GM18502 (cell line): ENCODE data around the gene WDR6.

ENCODE experiments used
- ATAC-seq: cut with Tn5 transposase; IDR thresholded peaks from one replicate; pipeline ENCODE4 v1.9.1; 2021; ENCODE audit warnings: mild to moderate bottlenecking; ENCODE audit not compliant: unreplicated experiment, poor library complexity

WDR6 gene

GRCh38 chr3:49026536-49026935, 19.3 kb downstream of the WDR6 start:
- ATAC-seq, result no peak

DNA sequence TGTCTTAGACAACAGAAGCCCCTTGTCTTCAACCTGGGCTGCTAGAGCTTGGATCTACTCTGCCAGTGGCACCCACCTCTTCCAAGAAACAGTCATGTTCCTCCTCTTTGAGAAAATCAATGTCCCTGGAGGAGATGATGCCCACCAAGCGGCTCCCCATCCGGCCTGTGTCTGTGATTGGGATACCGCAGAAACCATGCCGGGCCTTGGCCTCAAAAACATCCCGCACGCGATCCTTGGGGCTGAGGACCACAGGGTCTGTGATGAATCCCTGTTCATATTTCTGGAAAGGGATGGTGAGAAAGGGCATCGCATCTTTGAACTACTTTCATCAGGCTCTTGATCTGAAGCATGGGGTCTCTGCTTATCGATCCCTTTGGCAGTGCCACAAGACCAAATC, 20.4 kb downstream of the WDR6 start:
- ATAC-seq, result no peak

GRCh38 chr3:49028298-49028672, 21.1 kb downstream of the WDR6 start:
- no peak for ATAC-seq

DNA sequence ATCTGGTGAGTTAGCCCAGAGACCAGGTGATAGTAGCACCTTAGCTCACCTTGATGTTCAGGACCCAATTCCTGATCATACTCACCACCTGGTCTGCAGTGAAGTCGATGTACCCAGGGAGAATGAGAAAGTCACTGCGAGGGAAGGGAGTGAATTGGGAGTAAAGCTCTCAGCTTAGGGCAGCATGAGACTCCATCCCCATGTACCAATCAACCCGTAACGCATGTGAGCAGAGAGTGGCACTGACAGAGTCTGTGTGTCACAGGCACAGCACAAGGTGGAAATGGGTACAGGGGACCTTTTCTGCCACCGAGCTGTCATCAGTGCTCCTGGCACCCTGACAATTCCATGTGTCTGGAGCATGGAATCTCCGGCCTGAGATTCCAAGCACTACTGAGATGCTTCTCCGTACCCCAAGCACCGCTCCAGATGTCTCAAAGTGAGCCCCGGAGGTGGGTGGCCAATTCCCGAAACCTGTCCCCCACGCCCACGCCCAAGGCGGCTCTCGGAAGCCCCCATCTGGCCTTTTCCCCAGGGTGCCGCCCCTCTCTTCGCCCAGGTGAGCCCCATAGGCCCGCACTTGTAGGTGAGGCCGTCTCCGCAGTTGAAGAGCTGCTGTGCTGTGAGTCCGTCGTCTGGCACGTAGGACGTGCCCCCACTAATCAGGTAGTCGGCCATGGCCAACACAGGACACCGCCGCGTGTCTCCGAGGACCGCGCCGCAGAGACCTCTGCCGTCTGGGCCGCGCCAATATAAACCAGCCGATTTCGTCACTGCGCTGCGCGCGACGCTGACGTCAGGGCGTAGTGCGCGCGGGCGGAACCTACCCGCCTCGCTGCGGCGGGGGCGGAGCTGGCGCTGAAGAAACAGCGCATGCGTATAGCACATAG, 21.7 kb downstream of the WDR6 start, which contains the start of gene IMPDH2:
Gene IMPDH2, minus strand, starts transcription at position 726 of the 890 bp plus-strand sequence. Its CDS starts 48 bp downstream, at position 678.
- ATAC-seq, result peak; percentile 89

GRCh38 chr3:49029563-49029884, 22.3 kb downstream of the WDR6 start:
- no peak for ATAC-seq

- no peak for ATAC-seq
Measured at GRCh38 chr3:49030321-49030720, 23.1 kb downstream of the WDR6 start.

DNA sequence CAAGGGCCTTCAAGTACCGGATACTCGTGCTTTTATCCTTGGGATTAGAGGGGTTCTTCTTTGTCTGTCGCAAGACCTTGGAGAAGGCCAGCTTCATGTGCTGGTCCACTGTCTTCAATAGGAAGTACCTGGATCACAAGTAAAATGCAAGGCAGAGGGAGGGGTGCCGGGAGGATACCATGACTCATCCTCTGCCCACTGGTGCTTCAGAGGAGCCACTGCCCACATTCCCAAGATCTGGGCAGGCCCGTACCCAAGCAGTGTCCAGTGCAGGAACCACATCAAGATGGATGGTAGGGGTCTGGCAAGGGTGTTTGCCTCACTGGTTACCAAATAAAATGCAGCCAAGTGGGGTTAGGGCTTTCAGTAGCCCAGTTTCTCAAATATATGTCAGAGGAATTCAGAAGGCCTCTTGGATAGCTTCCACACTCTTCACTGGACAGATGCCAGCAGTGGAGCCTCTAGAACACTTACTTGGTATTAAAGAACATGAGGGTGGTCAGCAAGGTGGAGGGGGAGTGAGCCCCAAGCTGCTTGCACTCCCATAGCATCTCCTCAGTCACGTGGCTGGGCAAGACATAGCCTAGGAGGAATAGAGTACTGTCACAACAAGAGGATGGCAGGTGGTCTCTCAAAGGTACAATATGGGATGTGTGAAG, 25.6 kb downstream of the WDR6 start:
- ATAC-seq, result no peak

GRCh38 chr3:49034650-49035049, 27.5 kb downstream of the WDR6 start:
- no peak for ATAC-seq

DNA sequence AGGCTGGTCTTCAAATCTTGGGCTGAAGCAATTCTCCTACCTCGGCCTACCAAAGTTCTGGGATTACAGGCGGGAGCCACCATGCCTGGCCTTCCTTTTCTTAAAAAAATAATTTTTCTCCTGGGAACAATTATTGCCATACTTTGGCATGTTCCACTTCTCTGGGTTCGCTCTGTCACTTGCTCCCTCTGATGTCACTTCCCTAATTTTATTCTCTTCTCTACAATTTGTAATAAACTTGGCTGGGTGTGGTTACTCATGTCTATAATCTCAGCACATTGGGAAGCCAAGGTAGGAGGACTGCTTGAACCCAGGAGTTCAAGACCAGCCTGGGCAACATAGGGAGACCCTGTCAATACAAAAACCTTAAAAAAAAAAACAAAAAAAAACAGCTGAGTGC, 28.1 kb downstream of the WDR6 start:
- no peak for ATAC-seq

DNA sequence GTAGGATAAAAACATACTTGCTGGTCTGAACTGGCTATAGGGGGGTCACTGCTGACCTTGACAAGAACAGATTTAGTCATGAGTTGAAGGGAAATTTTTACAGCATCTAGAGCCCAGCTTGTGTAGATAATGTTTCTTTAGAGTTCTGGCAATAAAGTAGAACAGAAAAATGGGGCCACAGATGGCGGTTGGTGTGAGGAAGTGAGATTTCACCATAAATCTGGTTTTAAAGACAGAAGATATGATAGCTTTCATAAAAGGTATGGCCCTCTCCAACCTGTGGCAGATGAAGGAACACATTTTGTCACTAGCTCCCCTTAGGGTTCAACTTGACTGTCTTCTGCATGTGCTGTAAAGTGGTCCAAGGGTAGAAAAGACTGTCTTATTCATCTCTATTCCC, 46.4 kb downstream of the WDR6 start:
- ATAC-seq, result no peak

- no peak for ATAC-seq
Measured at GRCh38 chr3:49054344-49054862, 47.2 kb downstream of the WDR6 start.

DNA sequence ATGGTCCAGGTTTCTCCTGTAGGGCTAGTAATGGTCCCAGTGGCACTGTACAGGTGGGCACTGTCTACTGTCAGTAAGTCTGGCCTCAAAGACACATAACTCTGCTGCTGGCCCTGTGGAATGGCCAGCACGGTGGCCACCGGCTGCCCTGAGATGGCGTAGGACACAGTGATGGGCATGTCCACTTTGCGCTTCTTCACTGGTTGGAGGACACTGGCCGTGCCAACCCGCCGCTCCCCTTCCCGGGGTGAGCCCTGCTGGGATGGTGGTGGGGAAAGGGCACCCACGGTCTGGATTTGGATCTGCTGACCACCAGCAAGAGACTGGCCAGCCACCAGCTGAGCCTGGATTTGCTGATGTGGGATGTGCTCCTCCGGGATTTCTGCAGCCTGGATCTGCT, 50.1 kb downstream of the WDR6 start:
- ATAC-seq, result no peak

GRCh38 chr3:49058011-49058410, 50.8 kb downstream of the WDR6 start:
- no peak for ATAC-seq
